ENCODE data around the gene PEA15.

Gene PEA15

GRCh38 chr1:160244209-160244608 is 39.0 kb downstream of the PEA15 start:
- FAIRE-seq, result no peak

GRCh38 chr1:160245434-160245833 is 40.2 kb downstream of the PEA15 start:
- FAIRE-seq, result no peak

- no peak for FAIRE-seq
Measured at GRCh38 chr1:160247053-160247452, 41.9 kb downstream of the PEA15 start.

GRCh38 chr1:160251011-160251410 is 45.8 kb downstream of the PEA15 start:
- FAIRE-seq, result no peak

- FAIRE-seq, result peak; percentile 83
Measured at GRCh38 chr1:160251687-160252526, 46.7 kb downstream of the PEA15 start.

- no peak for FAIRE-seq
Measured at GRCh38 chr1:160255781-160256300, 50.7 kb downstream of the PEA15 start.

GRCh38 chr1:160256396-160257046 is 51.3 kb downstream of the PEA15 start:
- FAIRE-seq, result no peak

- FAIRE-seq, result no peak
Measured at GRCh38 chr1:160257411-160258015, 52.3 kb downstream of the PEA15 start.

- FAIRE-seq, result no peak
Measured at GRCh38 chr1:160258177-160258798, 53.1 kb downstream of the PEA15 start.

GRCh38 chr1:160260406-160261382 is 55.5 kb downstream of the PEA15 start:
- FAIRE-seq, result no peak

- FAIRE-seq, result no peak
Measured at GRCh38 chr1:160261556-160261892, 56.3 kb downstream of the PEA15 start.

GRCh38 chr1:160261893-160262794 is 57.0 kb downstream of the PEA15 start, which contains the start of gene DCAF8:
DCAF8 (minus strand) TSS chr1:160262549; CDS start chr1:160244008, 18,541 bp downstream.
- peak; percentile 86 for FAIRE-seq

- FAIRE-seq, result no peak
Measured at GRCh38 chr1:160264795-160265307, 59.7 kb downstream of the PEA15 start.
